MM.1S (cell line): ENCODE results near the gene KCTD15.

ENCODE experiments used
- DNase-seq: peaks from one replicate; pipeline ENCODE4 v3.0.0-alpha.2; 2015
- H2AFZ ChIP-seq: fragments of 300-600 bp; sonication (generic); 2 replicates; pipeline ENCODE4 v1.6.0; 2016; ENCODE audit warnings: antibody characterized with exemption, low read length
- H3F3A ChIP-seq: fragments of 300-600 bp; sonication (generic); 2 replicates; pipeline ENCODE4 v1.6.1; 2016; ENCODE audit warnings: mild to moderate bottlenecking, antibody characterized with exemption, low read length, moderate library complexity, mixed read lengths; ENCODE audit not compliant: insufficient read depth
- H3K27ac ChIP-seq: fragments of 300-600 bp; sonication (generic); 2 replicates; pipeline ENCODE4 v1.5.1; 2016; ENCODE audit warnings: mild to moderate bottlenecking, low read length
- H3K27me3 ChIP-seq: fragments of 300-600 bp; sonication (generic); replicated peaks from 2 replicates; pipeline ENCODE4 v1.6.0; 2016; ENCODE audit warnings: low read length; ENCODE audit not compliant: insufficient read depth
- H3K36me3 ChIP-seq: fragments of 300-600 bp; sonication (generic); replicated peaks from 2 replicates; pipeline ENCODE4 v1.6.1; 2016; ENCODE audit warnings: mild to moderate bottlenecking, low read length, mixed read lengths; ENCODE audit not compliant: insufficient read depth
- H3K4me1 ChIP-seq: fragments of 300-600 bp; sonication (generic); 2 replicates; pipeline ENCODE4 v1.6.1; 2016; ENCODE audit warnings: low read length, mixed read lengths
- H3K4me2 ChIP-seq: fragments of 300-600 bp; sonication (generic); 2 replicates; pipeline ENCODE4 v1.6.0; 2016; ENCODE audit warnings: low read depth, low read length
- H3K4me3 ChIP-seq: fragments of 300-600 bp; sonication (generic); 2 replicates; pipeline ENCODE4 v1.5.1; 2016; ENCODE audit warnings: low read length, mixed read lengths
- H3K79me2 ChIP-seq: fragments of 300-600 bp; sonication (generic); 2 replicates; pipeline ENCODE4 v1.6.1; 2016; ENCODE audit warnings: mixed run types, low read length, mixed read lengths
- H3K9ac ChIP-seq: fragments of 300-600 bp; sonication (generic); 2 replicates; pipeline ENCODE4 v1.6.1; 2016; ENCODE audit warnings: low read length, mixed read lengths
- H3K9me2 ChIP-seq: fragments of 300-600 bp; sonication (generic); replicated peaks from 2 replicates; pipeline ENCODE4 v1.6.1; 2016; ENCODE audit warnings: mild to moderate bottlenecking, low read length, mixed read lengths; ENCODE audit not compliant: insufficient read depth
- H3K9me3 ChIP-seq: fragments of 300-600 bp; sonication (generic); replicated peaks from 2 replicates; pipeline ENCODE4 v1.6.1; 2016; ENCODE audit warnings: mild to moderate bottlenecking, low read length, mixed read lengths; ENCODE audit not compliant: insufficient read depth
- H4K20me1 ChIP-seq: fragments of 300-600 bp; sonication (generic); 2 replicates; pipeline ENCODE4 v1.6.1; 2016; ENCODE audit warnings: mild to moderate bottlenecking, low read length, moderate library complexity, mixed read lengths; ENCODE audit not compliant: insufficient read depth
- CTCF ChIP-seq: fragments of 300-600 bp; sonication (generic); IDR thresholded peaks from 2 replicates; pipeline ENCODE4 v1.5.1; 2016; ENCODE audit warnings: antibody characterized with exemption, low read length, mixed read lengths
- EZH2 ChIP-seq: fragments of 300-600 bp; sonication (generic); optimal IDR thresholded peaks from 2 replicates; pipeline ENCODE3; 2017; ENCODE audit warnings: low read depth, mild to moderate bottlenecking, antibody characterized with exemption, low read length, mixed read lengths
- EZH2phosphoT487 ChIP-seq: fragments of 300-600 bp; sonication (generic); IDR thresholded peaks from 2 replicates; pipeline ENCODE4 v1.6.1; 2018; ENCODE audit warnings: antibody characterized with exemption, low read length

The KCTD15 gene

GRCh38 chr19:33798681-33799111 lies 2.0 kb downstream of the KCTD15 start:
- Histone ChIP-seq H3K79me2 (no peaks in the 10 kb centered on the region), H3K4me3 (no peak overlapping the region), H3K9me2 (no peaks in the 10 kb centered on the region), H4K20me1 (no peaks in the 10 kb centered on the region), H3K9me3 (no peaks in the 10 kb centered on the region), H3K4me2 (no peak overlapping the region), H2AFZ (no peak overlapping the region), H3K36me3 (no peaks in the 10 kb centered on the region), H3F3A (no peaks in the 10 kb centered on the region), H3K4me1 (no peaks in the 10 kb centered on the region), H3K27me3 (peaks cover 66% of the 10 kb centered on the region), H3K27ac (no peak overlapping the region), H3K9ac (no peak overlapping the region)
- no peak for DNase-seq
- TF ChIP-seq EZH2phosphoT487 (no peak), EZH2 (no peak), CTCF (no peak)

- no peak overlapping the region for H3K27ac ChIP-seq
- H2AFZ ChIP-seq, result no peak overlapping the region
- H3K27me3 ChIP-seq, result peaks cover 58% of the 10 kb centered on the region
- no peak overlapping the region for H3K4me3 ChIP-seq
- no peaks in the 10 kb centered on the region for H4K20me1 ChIP-seq
- H3K4me2 ChIP-seq, result no peak overlapping the region
- TF ChIP-seq EZH2phosphoT487, result no peak
- TF ChIP-seq CTCF, result no peak
- TF ChIP-seq EZH2, result no peak
- H3K36me3 ChIP-seq, result no peaks in the 10 kb centered on the region
- H3K4me1 ChIP-seq, result no peaks in the 10 kb centered on the region
- no peak overlapping the region for H3K9ac ChIP-seq
- H3K9me3 ChIP-seq, result no peaks in the 10 kb centered on the region
- no peaks in the 10 kb centered on the region for H3K79me2 ChIP-seq
- no peaks in the 10 kb centered on the region for H3K9me2 ChIP-seq
- no peaks in the 10 kb centered on the region for H3F3A ChIP-seq
- no peak for DNase-seq
These were observed 2.8 kb downstream of the KCTD15 start for GRCh38 chr19:33799476-33799875.

- Histone ChIP-seq H3F3A (no peaks in the 10 kb centered on the region), H3K9me2 (no peaks in the 10 kb centered on the region), H3K9me3 (no peaks in the 10 kb centered on the region), H3K27ac (no peak overlapping the region), H3K4me3 (no peak overlapping the region), H3K27me3 (peaks cover 51% of the 10 kb centered on the region), H3K79me2 (no peaks in the 10 kb centered on the region), H3K36me3 (no peaks in the 10 kb centered on the region), H3K4me2 (no peak overlapping the region), H2AFZ (no peak overlapping the region), H3K9ac (no peak overlapping the region), H4K20me1 (no peaks in the 10 kb centered on the region), H3K4me1 (no peaks in the 10 kb centered on the region)
- no peak for DNase-seq
- TF ChIP-seq CTCF, result no peak
- TF ChIP-seq EZH2phosphoT487, result no peak
- TF ChIP-seq EZH2, result no peak
These were observed 3.5 kb downstream of the KCTD15 start for GRCh38 chr19:33800012-33800680.
